ENCODE data around the gene CFAP299. TPM values are rescaled to one million over a fixed set of nuclear protein-coding genes. Genes with fewer than 3 reads are reported as not detected.
"Not testable (repeated sequence)": the region's sequence is repeated elsewhere in the genome, so short reads cannot be mapped to it uniquely, and the experiment has no call there.

The CFAP299 gene
- not detected for polyA plus RNA-seq

- Histone ChIP-seq H3K9me3 (ENCODE audit: control insufficient read depth in 2 of 2, insufficient read depth in 1 of 2, low read depth in 1 of 2, low read length in 1 of 2) (no peaks in the 10 kb centered on the region), H3K27me3 (ENCODE audit: control insufficient read depth in 1 of 2, insufficient read depth in 2 of 2, low read length in 2 of 2) (peaks cover 0 to 3% of the 10 kb centered on the region in 2 donors), H3K4me3 (ENCODE audit: low read depth in 1 of 2, low read length in 2 of 2) (peak within 1 kb of the TSS; percentile 47 to 50), H3K4me1 (ENCODE audit: control insufficient read depth in 2 of 2, insufficient read depth in 2 of 2, low read length in 1 of 2) (peaks cover 2 to 4% of the 10 kb centered on the region in 2 donors), H3K27ac (ENCODE audit: low read depth in 2 of 2, low read length in 1 of 2) (no peak within 1 kb of the TSS), H3K36me3 (ENCODE audit: control insufficient read depth in 2 of 2, insufficient read depth in 2 of 2, low read length in 1 of 2) (no peaks in the 10 kb centered on the region)
- 1 to 2% methylated on average over 49 of the region's 49 CpGs for WGBS, 2 donors
These were observed at the start of gene CFAP299 for GRCh38 chr4:80335554-80336358. CFAP299 (plus strand) TSS chr4:80335730.

- 49 to 51% methylated on average over 7 of the region's 7 CpGs for whole genome bisulfite sequencing, 2 donors
- Histone ChIP-seq H3K4me3 (ENCODE audit: low read depth in 1 of 2, low read length in 2 of 2) (no peak overlapping the region), H3K9me3 (ENCODE audit: control insufficient read depth in 2 of 2, insufficient read depth in 1 of 2, low read depth in 1 of 2, low read length in 1 of 2) (no peaks in the 10 kb centered on the region), H3K4me1 (ENCODE audit: control insufficient read depth in 2 of 2, insufficient read depth in 2 of 2, low read length in 1 of 2) (no peaks in the 10 kb centered on the region), H3K36me3 (ENCODE audit: control insufficient read depth in 2 of 2, insufficient read depth in 2 of 2, low read length in 1 of 2) (no peaks in the 10 kb centered on the region), H3K27me3 (ENCODE audit: control insufficient read depth in 1 of 2, insufficient read depth in 2 of 2, low read length in 2 of 2) (no peaks in the 10 kb centered on the region), H3K27ac (ENCODE audit: low read depth in 2 of 2, low read length in 1 of 2) (no peak overlapping the region)
These were observed 49.1 kb upstream of the CFAP299 start for GRCh38 chr4:80286451-80286850.

- H3K4me1 ChIP-seq (ENCODE audit: control insufficient read depth in 2 of 2, insufficient read depth in 2 of 2, low read length in 1 of 2); H3K9me3 ChIP-seq (ENCODE audit: control insufficient read depth in 2 of 2, insufficient read depth in 1 of 2, low read depth in 1 of 2, low read length in 1 of 2); H3K27ac ChIP-seq (ENCODE audit: low read depth in 2 of 2, low read length in 1 of 2); H3K4me3 ChIP-seq (ENCODE audit: low read depth in 1 of 2, low read length in 2 of 2); H3K27me3 ChIP-seq (ENCODE audit: control insufficient read depth in 1 of 2, insufficient read depth in 2 of 2, low read length in 2 of 2); H3K36me3 ChIP-seq (ENCODE audit: control insufficient read depth in 2 of 2, insufficient read depth in 2 of 2, low read length in 1 of 2): not testable (repeated sequence)
- WGBS, 2 donors, result 95 to 97% methylated on average over 2 of the region's 2 CpGs
These were observed 44.9 kb upstream of the CFAP299 start for GRCh38 chr4:80290665-80291064.

DNA sequence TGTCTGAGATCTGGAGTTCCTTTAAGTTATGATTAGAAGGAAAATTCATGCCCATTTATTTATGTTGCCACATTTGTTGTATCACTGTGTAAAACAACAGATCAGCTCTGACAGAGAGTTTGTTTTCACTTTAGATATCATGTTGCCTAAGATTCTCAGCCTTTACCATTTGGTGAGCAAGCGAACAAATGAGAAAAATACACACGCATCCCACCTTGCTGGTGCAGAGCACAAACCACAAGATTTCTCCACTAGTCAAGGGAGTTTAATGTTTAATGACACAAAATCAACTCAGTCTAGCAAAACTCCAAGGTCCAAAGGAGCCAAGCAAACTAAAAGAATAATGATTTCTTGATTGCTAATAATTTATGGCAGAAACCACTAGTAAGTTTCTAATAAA lies 41.3 kb upstream of the CFAP299 start:
- no peak overlapping the region for H3K4me3 ChIP-seq (ENCODE audit: low read depth in 1 of 2, low read length in 2 of 2)
- H3K27ac ChIP-seq (ENCODE audit: low read depth in 2 of 2, low read length in 1 of 2), result no peak overlapping the region
- no peaks in the 10 kb centered on the region for H3K9me3 ChIP-seq (ENCODE audit: control insufficient read depth in 2 of 2, insufficient read depth in 1 of 2, low read depth in 1 of 2, low read length in 1 of 2)
- WGBS, 2 donors, result 79 to 89% methylated on average over 2 of the region's 2 CpGs
- H3K4me1 ChIP-seq (ENCODE audit: control insufficient read depth in 2 of 2, insufficient read depth in 2 of 2, low read length in 1 of 2), result no peaks in the 10 kb centered on the region
- peaks cover 0 to 2% of the 10 kb centered on the region in 2 donors for H3K27me3 ChIP-seq (ENCODE audit: control insufficient read depth in 1 of 2, insufficient read depth in 2 of 2, low read length in 2 of 2)
- no peaks in the 10 kb centered on the region for H3K36me3 ChIP-seq (ENCODE audit: control insufficient read depth in 2 of 2, insufficient read depth in 2 of 2, low read length in 1 of 2)

GRCh38 chr4:80295336-80295735 lies 40.2 kb upstream of the CFAP299 start:
- Histone ChIP-seq H3K4me3 (ENCODE audit: low read depth in 1 of 2, low read length in 2 of 2) (no peak overlapping the region), H3K9me3 (ENCODE audit: control insufficient read depth in 2 of 2, insufficient read depth in 1 of 2, low read depth in 1 of 2, low read length in 1 of 2) (no peaks in the 10 kb centered on the region), H3K27me3 (ENCODE audit: control insufficient read depth in 1 of 2, insufficient read depth in 2 of 2, low read length in 2 of 2) (peaks cover 0 to 2% of the 10 kb centered on the region in 2 donors), H3K36me3 (ENCODE audit: control insufficient read depth in 2 of 2, insufficient read depth in 2 of 2, low read length in 1 of 2) (no peaks in the 10 kb centered on the region), H3K4me1 (ENCODE audit: control insufficient read depth in 2 of 2, insufficient read depth in 2 of 2, low read length in 1 of 2) (no peaks in the 10 kb centered on the region), H3K27ac (ENCODE audit: low read depth in 2 of 2, low read length in 1 of 2) (no peak overlapping the region)
- WGBS, 2 donors, result 56 to 60% methylated on average over 3 of the region's 3 CpGs

GRCh38 chr4:80295826-80296225 lies 39.7 kb upstream of the CFAP299 start:
- H3K4me1 ChIP-seq (ENCODE audit: control insufficient read depth in 2 of 2, insufficient read depth in 2 of 2, low read length in 1 of 2), result no peaks in the 10 kb centered on the region
- H3K27ac ChIP-seq (ENCODE audit: low read depth in 2 of 2, low read length in 1 of 2), result no peak overlapping the region
- no peak overlapping the region for H3K4me3 ChIP-seq (ENCODE audit: low read depth in 1 of 2, low read length in 2 of 2)
- 88 to 95% methylated on average over 5 of the region's 5 CpGs for WGBS, 2 donors
- H3K9me3 ChIP-seq (ENCODE audit: control insufficient read depth in 2 of 2, insufficient read depth in 1 of 2, low read depth in 1 of 2, low read length in 1 of 2), result no peaks in the 10 kb centered on the region
- no peaks in the 10 kb centered on the region for H3K36me3 ChIP-seq (ENCODE audit: control insufficient read depth in 2 of 2, insufficient read depth in 2 of 2, low read length in 1 of 2)
- peaks cover 0 to 2% of the 10 kb centered on the region in 2 donors for H3K27me3 ChIP-seq (ENCODE audit: control insufficient read depth in 1 of 2, insufficient read depth in 2 of 2, low read length in 2 of 2)

DNA sequence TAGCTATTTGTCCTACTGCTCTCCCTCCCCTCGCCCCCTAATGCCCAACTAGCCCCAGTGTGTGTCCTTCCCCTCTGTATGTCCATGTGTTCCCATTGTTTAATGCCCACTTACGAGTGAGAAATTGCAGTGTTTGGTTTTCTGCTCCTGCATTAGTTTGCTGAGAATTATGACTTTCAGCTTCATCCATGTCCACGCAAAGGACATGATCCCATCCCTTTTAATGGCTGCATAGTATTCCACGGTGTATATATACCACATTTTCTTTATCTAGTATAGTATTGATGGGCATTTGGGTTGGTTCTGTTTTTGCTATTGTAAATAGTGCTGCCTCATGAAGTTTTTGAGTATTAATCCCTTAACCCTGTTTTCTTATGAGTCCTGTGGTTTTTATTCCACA lies 33.6 kb upstream of the CFAP299 start:
- Histone ChIP-seq H3K27ac (ENCODE audit: low read depth in 2 of 2, low read length in 1 of 2) (no peak overlapping the region), H3K27me3 (ENCODE audit: control insufficient read depth in 1 of 2, insufficient read depth in 2 of 2, low read length in 2 of 2) (peaks cover 0 to 4% of the 10 kb centered on the region in 2 donors), H3K4me3 (ENCODE audit: low read depth in 1 of 2, low read length in 2 of 2) (no peak overlapping the region), H3K9me3 (ENCODE audit: control insufficient read depth in 2 of 2, insufficient read depth in 1 of 2, low read depth in 1 of 2, low read length in 1 of 2) (no peaks in the 10 kb centered on the region), H3K36me3 (ENCODE audit: control insufficient read depth in 2 of 2, insufficient read depth in 2 of 2, low read length in 1 of 2) (no peaks in the 10 kb centered on the region), H3K4me1 (ENCODE audit: control insufficient read depth in 2 of 2, insufficient read depth in 2 of 2, low read length in 1 of 2) (no peaks in the 10 kb centered on the region)
- WGBS, 2 donors, result 75 to 83% methylated on average over 4 of the region's 4 CpGs

DNA sequence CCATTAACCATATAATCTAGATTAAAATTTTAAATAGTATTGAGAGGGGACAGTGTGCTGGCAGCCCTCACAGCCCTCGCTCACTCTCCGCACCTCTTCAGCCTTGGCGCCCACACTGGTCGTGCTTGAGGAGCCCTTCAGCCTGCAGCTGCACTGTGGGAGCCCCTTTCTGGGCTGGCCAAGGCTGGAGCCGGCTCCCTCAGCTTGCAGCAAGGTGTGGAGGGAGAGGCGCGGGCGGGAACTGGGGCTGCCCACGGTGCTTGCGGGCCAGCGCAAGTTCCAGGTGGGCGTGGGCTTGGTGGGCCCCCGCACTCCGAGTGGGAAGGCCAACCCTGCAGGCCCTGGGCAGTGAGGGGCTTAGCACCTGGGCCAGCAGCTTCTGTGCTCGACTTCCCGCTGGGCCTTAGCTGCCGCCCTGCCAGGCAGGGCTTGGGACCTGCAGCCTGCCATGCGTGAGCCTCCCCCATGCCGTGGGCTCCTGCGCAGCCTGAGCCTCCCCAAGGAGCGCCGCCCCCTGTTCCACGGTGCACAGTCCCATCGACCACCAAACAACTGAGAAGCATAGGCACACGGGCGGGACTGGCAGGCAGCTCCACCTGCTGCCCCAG lies 32.8 kb upstream of the CFAP299 start:
- 95 to 97% methylated on average over 23 to 26 of the region's 26 CpGs for WGBS, 2 donors
- Histone ChIP-seq H3K4me1 (ENCODE audit: control insufficient read depth in 2 of 2, insufficient read depth in 2 of 2, low read length in 1 of 2) (no peaks in the 10 kb centered on the region), H3K9me3 (ENCODE audit: control insufficient read depth in 2 of 2, insufficient read depth in 1 of 2, low read depth in 1 of 2, low read length in 1 of 2) (no peaks in the 10 kb centered on the region), H3K4me3 (ENCODE audit: low read depth in 1 of 2, low read length in 2 of 2) (no peak overlapping the region), H3K36me3 (ENCODE audit: control insufficient read depth in 2 of 2, insufficient read depth in 2 of 2, low read length in 1 of 2) (no peaks in the 10 kb centered on the region), H3K27ac (ENCODE audit: low read depth in 2 of 2, low read length in 1 of 2) (no peak overlapping the region), H3K27me3 (ENCODE audit: control insufficient read depth in 1 of 2, insufficient read depth in 2 of 2, low read length in 2 of 2) (peaks cover 0 to 4% of the 10 kb centered on the region in 2 donors)

DNA sequence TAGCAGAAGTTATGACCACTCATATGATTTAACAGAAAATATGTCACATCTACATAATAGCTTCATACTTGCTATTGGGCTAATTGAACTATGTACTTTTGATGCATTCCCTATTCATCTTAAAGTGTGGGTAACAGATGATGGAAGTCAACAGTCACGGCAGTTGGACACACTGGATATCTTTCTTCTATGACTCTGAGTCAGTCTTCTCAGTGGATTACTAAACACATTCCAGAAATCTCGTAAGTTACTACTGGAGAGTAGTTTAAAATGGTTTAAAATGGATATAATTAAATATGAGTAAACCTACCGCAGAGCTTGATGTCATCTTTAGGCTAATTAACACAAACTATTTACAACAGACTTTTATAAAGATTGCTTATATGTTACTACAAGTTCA lies 30.1 kb upstream of the CFAP299 start:
- Histone ChIP-seq H3K36me3 (ENCODE audit: control insufficient read depth in 2 of 2, insufficient read depth in 2 of 2, low read length in 1 of 2) (no peaks in the 10 kb centered on the region), H3K27ac (ENCODE audit: low read depth in 2 of 2, low read length in 1 of 2) (no peak overlapping the region), H3K4me3 (ENCODE audit: low read depth in 1 of 2, low read length in 2 of 2) (no peak overlapping the region), H3K4me1 (ENCODE audit: control insufficient read depth in 2 of 2, insufficient read depth in 2 of 2, low read length in 1 of 2) (no peaks in the 10 kb centered on the region), H3K27me3 (ENCODE audit: control insufficient read depth in 1 of 2, insufficient read depth in 2 of 2, low read length in 2 of 2) (peaks cover 0 to 6% of the 10 kb centered on the region in 2 donors), H3K9me3 (ENCODE audit: control insufficient read depth in 2 of 2, insufficient read depth in 1 of 2, low read depth in 1 of 2, low read length in 1 of 2) (no peaks in the 10 kb centered on the region)
- 80 to 81% methylated on average over 3 of the region's 3 CpGs for WGBS, 2 donors

GRCh38 chr4:80306260-80306659 lies 29.3 kb upstream of the CFAP299 start:
- Histone ChIP-seq H3K36me3 (ENCODE audit: control insufficient read depth in 2 of 2, insufficient read depth in 2 of 2, low read length in 1 of 2) (no peaks in the 10 kb centered on the region), H3K4me1 (ENCODE audit: control insufficient read depth in 2 of 2, insufficient read depth in 2 of 2, low read length in 1 of 2) (no peaks in the 10 kb centered on the region), H3K27me3 (ENCODE audit: control insufficient read depth in 1 of 2, insufficient read depth in 2 of 2, low read length in 2 of 2) (peaks cover 0 to 6% of the 10 kb centered on the region in 2 donors), H3K9me3 (ENCODE audit: control insufficient read depth in 2 of 2, insufficient read depth in 1 of 2, low read depth in 1 of 2, low read length in 1 of 2) (no peaks in the 10 kb centered on the region), H3K4me3 (ENCODE audit: low read depth in 1 of 2, low read length in 2 of 2) (no peak overlapping the region), H3K27ac (ENCODE audit: low read depth in 2 of 2, low read length in 1 of 2) (no peak overlapping the region)
- WGBS, 2 donors, result 49 to 80% methylated on average over 2 of the region's 2 CpGs
